Measurements from ENCODE around the gene MYF6.
A peak's percentile ranks its signal among the peaks of the same experiment; 100 is the strongest.

Gene MYF6

GRCh38 chr12:80720516-80720915 lies 13.1 kb downstream of the MYF6 start:
- DNase-seq (ENCODE audit: low read depth in 1 of 2, low spot score in 1 of 2), result no peak
- Histone ChIP-seq H3K27me3 (ENCODE audit: insufficient read depth, poor library complexity, severe bottlenecking) (peaks cover 10% of the 10 kb centered on the region), H3K27ac (replicated peaks) (no peak overlapping the region), H3K4me3 (replicated peaks; ENCODE audit: insufficient read depth, low read length) (no peak overlapping the region)
- TF ChIP-seq POLR2AphosphoS5 (IDR thresholded peaks at IDR 0.05; ENCODE audit: low read depth) (no peak), CTCF (IDR thresholded peaks at IDR 0.05; ENCODE audit: insufficient read depth, low read length) (no peak), GABPA (IDR thresholded peaks at IDR 0.05; ENCODE audit: low read depth) (no peak), REST (IDR thresholded peaks at IDR 0.05; ENCODE audit: insufficient replicate concordance, low read depth) (no peak), SPI1 (IDR thresholded peaks at IDR 0.05; ENCODE audit: borderline replicate concordance, low read depth) (no peak)

- Histone ChIP-seq H3K27ac (replicated peaks) (no peak overlapping the region), H3K4me3 (replicated peaks; ENCODE audit: insufficient read depth, low read length) (no peak overlapping the region), H3K27me3 (ENCODE audit: insufficient read depth, poor library complexity, severe bottlenecking) (peaks cover 7% of the 10 kb centered on the region)
- TF ChIP-seq POLR2AphosphoS5 (IDR thresholded peaks at IDR 0.05; ENCODE audit: low read depth) (no peak), SPI1 (IDR thresholded peaks at IDR 0.05; ENCODE audit: borderline replicate concordance, low read depth) (peak; percentile 37; the same call in 1 of the 2 replicates)
- DNase-seq (ENCODE audit: low read depth in 1 of 2, low spot score in 1 of 2), result no peak
Measured at GRCh38 chr12:80721326-80721725, 13.9 kb downstream of the MYF6 start.

- H3K4me3 ChIP-seq (replicated peaks; ENCODE audit: insufficient read depth, low read length), result no peak overlapping the region
- H3K27ac ChIP-seq (replicated peaks), result no peak overlapping the region
- no peak for DNase-seq (ENCODE audit: low read depth in 1 of 2, low spot score in 1 of 2)
- TF ChIP-seq POLR2AphosphoS5 (IDR thresholded peaks at IDR 0.05; ENCODE audit: low read depth), result no peak
- no peak for TF ChIP-seq GABPA (IDR thresholded peaks at IDR 0.05; ENCODE audit: low read depth)
- TF ChIP-seq SPI1 (IDR thresholded peaks at IDR 0.05; ENCODE audit: borderline replicate concordance, low read depth), result no peak
- TF ChIP-seq REST (IDR thresholded peaks at IDR 0.05; ENCODE audit: insufficient replicate concordance, low read depth), result no peak
- no peak for TF ChIP-seq CTCF (IDR thresholded peaks at IDR 0.05; ENCODE audit: insufficient read depth, low read length)
- peaks cover 11% of the 10 kb centered on the region for H3K27me3 ChIP-seq (ENCODE audit: insufficient read depth, poor library complexity, severe bottlenecking)
Measured at GRCh38 chr12:80745851-80746505, 38.5 kb downstream of the MYF6 start.

GRCh38 chr12:80747800-80748199 lies 40.4 kb downstream of the MYF6 start:
- DNase-seq (ENCODE audit: low read depth in 1 of 2, low spot score in 1 of 2), result no peak
- no peak overlapping the region for H3K27ac ChIP-seq (replicated peaks)
- H3K27me3 ChIP-seq (ENCODE audit: insufficient read depth, poor library complexity, severe bottlenecking), result peaks cover 11% of the 10 kb centered on the region
- no peak overlapping the region for H3K4me3 ChIP-seq (replicated peaks; ENCODE audit: insufficient read depth, low read length)
- TF ChIP-seq POLR2AphosphoS5 (IDR thresholded peaks at IDR 0.05; ENCODE audit: low read depth) (no peak), REST (IDR thresholded peaks at IDR 0.05; ENCODE audit: insufficient replicate concordance, low read depth) (no peak), SPI1 (IDR thresholded peaks at IDR 0.05; ENCODE audit: borderline replicate concordance, low read depth) (no peak)

Data from HL-60 (cell line).